ENCODE results near the gene ANGPTL4.
A peak's percentile ranks its signal among the peaks of the same experiment; 100 is the strongest.
"Not testable (repeated sequence)": the region's sequence is repeated elsewhere in the genome, so short reads cannot be mapped to it uniquely, and the experiment has no call there.

Gene ANGPTL4

GRCh38 chr19:8334458-8335342, 29.3 kb upstream of the ANGPTL4 start:
- DNase-seq, result no peak

- no peak for DNase-seq
Observed at GRCh38 chr19:8335343-8336071, 28.4 kb upstream of the ANGPTL4 start.

- DNase-seq, result no peak
Observed at GRCh38 chr19:8336072-8336569, 27.8 kb upstream of the ANGPTL4 start.

GRCh38 chr19:8336660-8337059, 27.3 kb upstream of the ANGPTL4 start:
- DNase-seq, result no peak

GRCh38 chr19:8337728-8338127, 26.2 kb upstream of the ANGPTL4 start:
- DNase-seq, result no peak

- DNase-seq, result no peak
Observed at GRCh38 chr19:8338835-8339234, 25.1 kb upstream of the ANGPTL4 start.

GRCh38 chr19:8340341-8341096, 23.4 kb upstream of the ANGPTL4 start:
- no peak for DNase-seq

GRCh38 chr19:8341504-8341903, 22.5 kb upstream of the ANGPTL4 start:
- DNase-seq, result not testable (repeated sequence)

GRCh38 chr19:8342316-8342683, 21.7 kb upstream of the ANGPTL4 start:
- DNase-seq, result no peak

- peak; percentile 88 for DNase-seq
Observed at GRCh38 chr19:8342684-8343482, 21.1 kb upstream of the ANGPTL4 start, which contains the start of gene KANK3. KANK3 (minus strand) TSS chr19:8343262; CDS start chr19:8337828, 5,434 bp downstream.

GRCh38 chr19:8343483-8343844, 20.5 kb upstream of the ANGPTL4 start:
- DNase-seq, result no peak

- not testable (repeated sequence) for DNase-seq
Observed at GRCh38 chr19:8349629-8350372, 14.2 kb upstream of the ANGPTL4 start.

- no peak for DNase-seq
Observed at GRCh38 chr19:8352134-8352827, 11.7 kb upstream of the ANGPTL4 start.

GRCh38 chr19:8352845-8353244, 11.1 kb upstream of the ANGPTL4 start:
- DNase-seq, result not testable (repeated sequence)

- DNase-seq, result no peak
Observed at GRCh38 chr19:8355631-8356402, 8.1 kb upstream of the ANGPTL4 start.

- no peak for DNase-seq
Observed at GRCh38 chr19:8357007-8357521, 6.9 kb upstream of the ANGPTL4 start.

GRCh38 chr19:8358948-8359347, 5.0 kb upstream of the ANGPTL4 start:
- DNase-seq, result no peak

- DNase-seq, result no peak
Observed at GRCh38 chr19:8360196-8360595, 3.8 kb upstream of the ANGPTL4 start.

- DNase-seq, result no peak
Observed at GRCh38 chr19:8361921-8362793, 1.8 kb upstream of the ANGPTL4 start.

Data from effector CD4-positive, alpha-beta T cell (primary cell).